ENCODE data around the gene RBBP8NL.

The RBBP8NL gene

DNA sequence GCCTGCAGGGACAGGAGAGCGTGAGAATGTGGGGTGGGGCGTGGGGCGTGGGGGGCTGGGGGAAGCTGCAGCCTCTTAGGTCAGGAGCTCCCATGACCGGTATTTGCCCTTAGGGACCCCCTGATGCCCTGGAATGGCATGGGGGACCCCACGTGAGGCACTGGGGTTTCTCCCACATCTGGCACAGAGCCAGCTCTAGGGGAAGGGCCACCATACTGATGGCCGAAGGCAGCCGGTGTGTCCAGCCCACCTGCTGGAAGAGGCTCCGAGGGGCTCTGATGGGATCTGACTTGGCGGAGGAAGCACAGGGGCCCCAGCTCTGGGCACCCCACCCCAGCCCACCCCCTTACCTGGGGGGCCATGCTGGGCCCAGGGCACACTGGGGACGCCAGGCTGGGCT is 37.7 kb upstream of the RBBP8NL start:
- TF ChIP-seq CSDC2 (CRISPR knock-in tag; IDR thresholded peaks at IDR 0.05) (no peak), ZNF8 (CRISPR knock-in tag; IDR thresholded peaks at IDR 0.05) (no peak), ARNTL (CRISPR knock-in tag; IDR thresholded peaks at IDR 0.05; ENCODE audit: borderline replicate concordance, low read depth) (no peak), RARB (CRISPR knock-in tag; IDR thresholded peaks at IDR 0.05) (no peak), POU6F1 (CRISPR knock-in tag; IDR thresholded peaks at IDR 0.05; ENCODE audit: borderline replicate concordance, low read depth) (no peak), ZC3H10 (CRISPR knock-in tag; IDR thresholded peaks at IDR 0.05) (no peak), SNAI2 (CRISPR knock-in tag; IDR thresholded peaks at IDR 0.05) (no peak), CSRNP3 (CRISPR knock-in tag; IDR thresholded peaks at IDR 0.05) (no peak), TOX (CRISPR knock-in tag; IDR thresholded peaks at IDR 0.05; ENCODE audit: borderline replicate concordance) (no peak), PPARA (CRISPR knock-in tag; IDR thresholded peaks at IDR 0.05; ENCODE audit: borderline replicate concordance) (no peak), BACH2 (CRISPR knock-in tag; IDR thresholded peaks at IDR 0.05; ENCODE audit: borderline replicate concordance) (no peak), ZFP30 (CRISPR knock-in tag; IDR thresholded peaks at IDR 0.05) (no peak), ZNF565 (CRISPR knock-in tag; conservative IDR thresholded peaks at IDR 0.05; ENCODE audit: low read depth) (no peak), ESRRG (CRISPR knock-in tag; IDR thresholded peaks at IDR 0.05) (no peak), TCF4 (CRISPR knock-in tag; IDR thresholded peaks at IDR 0.05; ENCODE audit: borderline replicate concordance) (no peak), OSR1 (CRISPR knock-in tag; IDR thresholded peaks at IDR 0.05) (no peak), GLIS3 (CRISPR knock-in tag; IDR thresholded peaks at IDR 0.05) (no peak)
- ATAC-seq: no peak

DNA sequence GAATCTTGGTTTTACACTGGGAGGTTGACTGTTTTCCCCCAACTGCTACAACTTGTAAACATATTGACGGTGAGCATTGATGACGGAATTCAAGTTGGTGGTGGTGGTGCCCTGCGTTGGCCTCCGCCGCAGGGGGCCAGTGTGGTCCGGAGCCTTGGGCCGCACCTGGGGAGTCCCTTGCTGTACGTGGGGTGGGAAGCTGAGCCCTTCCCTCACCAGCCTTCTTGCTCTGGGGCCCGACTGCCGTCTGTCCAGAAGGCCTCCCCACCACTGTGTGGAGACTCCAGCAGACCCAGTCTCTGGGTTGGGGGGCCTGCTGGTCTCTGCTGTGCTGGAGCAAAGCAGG is 37.1 kb upstream of the RBBP8NL start:
- ATAC-seq: no peak
- no peak for TF ChIP-seq POU6F1 (CRISPR knock-in tag; IDR thresholded peaks at IDR 0.05; ENCODE audit: borderline replicate concordance, low read depth)
- no peak for TF ChIP-seq TOX (CRISPR knock-in tag; IDR thresholded peaks at IDR 0.05; ENCODE audit: borderline replicate concordance)
- no peak for TF ChIP-seq PPARA (CRISPR knock-in tag; IDR thresholded peaks at IDR 0.05; ENCODE audit: borderline replicate concordance)
- no peak for TF ChIP-seq BACH2 (CRISPR knock-in tag; IDR thresholded peaks at IDR 0.05; ENCODE audit: borderline replicate concordance)
- no peak for TF ChIP-seq ZFP3 (CRISPR knock-in tag; IDR thresholded peaks at IDR 0.05)
- TF ChIP-seq ISL1 (CRISPR knock-in tag; IDR thresholded peaks at IDR 0.05): no peak
- TF ChIP-seq ZFP30 (CRISPR knock-in tag; IDR thresholded peaks at IDR 0.05): no peak
- TF ChIP-seq ZC3H10 (CRISPR knock-in tag; IDR thresholded peaks at IDR 0.05): no peak
- TF ChIP-seq ESRRG (CRISPR knock-in tag; IDR thresholded peaks at IDR 0.05): no peak

DNA sequence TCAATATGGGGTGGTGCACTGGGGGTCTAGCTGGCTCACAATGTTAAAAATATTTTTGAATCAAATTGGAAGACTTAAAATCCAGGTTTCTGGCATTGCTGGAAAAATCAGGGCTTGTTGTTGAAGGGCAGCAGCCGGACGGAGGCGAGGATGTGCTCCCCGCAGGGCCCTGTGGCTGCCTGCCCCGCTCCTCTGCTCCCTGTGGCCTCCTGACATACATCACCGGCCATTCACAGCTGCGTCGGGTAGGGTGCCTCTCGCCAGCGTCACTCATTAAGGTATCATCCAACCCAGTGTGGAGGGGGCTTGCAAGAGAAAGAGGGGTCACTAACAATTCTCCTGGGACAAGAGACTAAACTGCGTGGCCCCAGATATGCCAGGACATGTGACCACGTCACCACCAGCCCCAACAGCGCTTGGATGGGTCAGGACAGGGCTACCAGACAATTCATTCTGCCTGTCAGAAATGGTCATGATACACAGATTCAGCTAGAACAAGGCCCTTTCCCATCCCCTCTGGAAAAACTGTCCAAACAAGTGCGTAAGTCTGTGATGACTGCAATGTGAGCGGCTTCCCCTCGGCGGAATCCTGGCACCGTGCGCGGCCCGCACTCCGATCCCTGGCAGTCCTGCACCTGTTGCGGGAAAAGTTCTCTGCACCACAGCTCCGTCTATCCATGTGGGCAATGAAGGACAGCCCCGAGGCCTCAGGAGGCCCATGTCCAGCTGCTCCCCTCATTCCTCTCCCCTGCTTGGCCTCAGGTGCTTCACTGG is 36.5 kb upstream of the RBBP8NL start:
- ATAC-seq: no peak
- no peak for TF ChIP-seq ISL1 (CRISPR knock-in tag; IDR thresholded peaks at IDR 0.05)
- no peak for TF ChIP-seq PPARA (CRISPR knock-in tag; IDR thresholded peaks at IDR 0.05; ENCODE audit: borderline replicate concordance)
- TF ChIP-seq, protein P1, sequence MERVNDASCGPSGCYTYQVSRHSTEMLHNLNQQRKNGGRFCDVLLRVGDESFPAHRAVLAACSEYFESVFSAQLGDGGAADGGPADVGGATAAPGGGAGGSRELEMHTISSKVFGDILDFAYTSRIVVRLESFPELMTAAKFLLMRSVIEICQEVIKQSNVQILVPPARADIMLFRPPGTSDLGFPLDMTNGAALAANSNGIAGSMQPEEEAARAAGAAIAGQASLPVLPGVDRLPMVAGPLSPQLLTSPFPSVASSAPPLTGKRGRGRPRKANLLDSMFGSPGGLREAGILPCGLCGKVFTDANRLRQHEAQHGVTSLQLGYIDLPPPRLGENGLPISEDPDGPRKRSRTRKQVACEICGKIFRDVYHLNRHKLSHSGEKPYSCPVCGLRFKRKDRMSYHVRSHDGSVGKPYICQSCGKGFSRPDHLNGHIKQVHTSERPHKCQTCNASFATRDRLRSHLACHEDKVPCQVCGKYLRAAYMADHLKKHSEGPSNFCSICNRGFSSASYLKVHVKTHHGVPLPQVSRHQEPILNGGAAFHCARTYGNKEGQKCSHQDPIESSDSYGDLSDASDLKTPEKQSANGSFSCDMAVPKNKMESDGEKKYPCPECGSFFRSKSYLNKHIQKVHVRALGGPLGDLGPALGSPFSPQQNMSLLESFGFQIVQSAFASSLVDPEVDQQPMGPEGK (CRISPR knock-in tag; IDR thresholded peaks at IDR 0.05; ENCODE audit: borderline replicate concordance): no peak
- no peak for TF ChIP-seq OSR1 (CRISPR knock-in tag; IDR thresholded peaks at IDR 0.05)
- no peak for TF ChIP-seq ZNF70 (CRISPR knock-in tag; IDR thresholded peaks at IDR 0.05)
- TF ChIP-seq ZC3H10 (CRISPR knock-in tag; IDR thresholded peaks at IDR 0.05): no peak
- no peak for TF ChIP-seq CSDC2 (CRISPR knock-in tag; IDR thresholded peaks at IDR 0.05)
- TF ChIP-seq ZNF8 (CRISPR knock-in tag; IDR thresholded peaks at IDR 0.05): no peak
- TF ChIP-seq ESRRG (CRISPR knock-in tag; IDR thresholded peaks at IDR 0.05): no peak
- TF ChIP-seq, protein P2, sequence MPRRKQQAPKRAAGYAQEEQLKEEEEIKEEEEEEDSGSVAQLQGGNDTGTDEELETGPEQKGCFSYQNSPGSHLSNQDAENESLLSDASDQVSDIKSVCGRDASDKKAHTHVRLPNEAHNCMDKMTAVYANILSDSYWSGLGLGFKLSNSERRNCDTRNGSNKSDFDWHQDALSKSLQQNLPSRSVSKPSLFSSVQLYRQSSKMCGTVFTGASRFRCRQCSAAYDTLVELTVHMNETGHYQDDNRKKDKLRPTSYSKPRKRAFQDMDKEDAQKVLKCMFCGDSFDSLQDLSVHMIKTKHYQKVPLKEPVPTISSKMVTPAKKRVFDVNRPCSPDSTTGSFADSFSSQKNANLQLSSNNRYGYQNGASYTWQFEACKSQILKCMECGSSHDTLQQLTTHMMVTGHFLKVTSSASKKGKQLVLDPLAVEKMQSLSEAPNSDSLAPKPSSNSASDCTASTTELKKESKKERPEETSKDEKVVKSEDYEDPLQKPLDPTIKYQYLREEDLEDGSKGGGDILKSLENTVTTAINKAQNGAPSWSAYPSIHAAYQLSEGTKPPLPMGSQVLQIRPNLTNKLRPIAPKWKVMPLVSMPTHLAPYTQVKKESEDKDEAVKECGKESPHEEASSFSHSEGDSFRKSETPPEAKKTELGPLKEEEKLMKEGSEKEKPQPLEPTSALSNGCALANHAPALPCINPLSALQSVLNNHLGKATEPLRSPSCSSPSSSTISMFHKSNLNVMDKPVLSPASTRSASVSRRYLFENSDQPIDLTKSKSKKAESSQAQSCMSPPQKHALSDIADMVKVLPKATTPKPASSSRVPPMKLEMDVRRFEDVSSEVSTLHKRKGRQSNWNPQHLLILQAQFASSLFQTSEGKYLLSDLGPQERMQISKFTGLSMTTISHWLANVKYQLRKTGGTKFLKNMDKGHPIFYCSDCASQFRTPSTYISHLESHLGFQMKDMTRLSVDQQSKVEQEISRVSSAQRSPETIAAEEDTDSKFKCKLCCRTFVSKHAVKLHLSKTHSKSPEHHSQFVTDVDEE (CRISPR knock-in tag; IDR thresholded peaks at IDR 0.05): no peak
- TF ChIP-seq CREB5 (CRISPR knock-in tag; IDR thresholded peaks at IDR 0.05; ENCODE audit: low read depth): no peak
- TF ChIP-seq RARB (CRISPR knock-in tag; IDR thresholded peaks at IDR 0.05): no peak
- TF ChIP-seq SNAI2 (CRISPR knock-in tag; IDR thresholded peaks at IDR 0.05): no peak
- TF ChIP-seq TCF4 (CRISPR knock-in tag; IDR thresholded peaks at IDR 0.05; ENCODE audit: borderline replicate concordance): no peak
- TF ChIP-seq GLIS3 (CRISPR knock-in tag; IDR thresholded peaks at IDR 0.05): no peak
- TF ChIP-seq TOX (CRISPR knock-in tag; IDR thresholded peaks at IDR 0.05; ENCODE audit: borderline replicate concordance): no peak
- no peak for TF ChIP-seq CSRNP3 (CRISPR knock-in tag; IDR thresholded peaks at IDR 0.05)

All from SK-N-SH treated with all-trans-retinoic acid at 6 μM for 48 hours (cell line).